ENCODE data around the gene KCNAB1.

Gene KCNAB1

DNA sequence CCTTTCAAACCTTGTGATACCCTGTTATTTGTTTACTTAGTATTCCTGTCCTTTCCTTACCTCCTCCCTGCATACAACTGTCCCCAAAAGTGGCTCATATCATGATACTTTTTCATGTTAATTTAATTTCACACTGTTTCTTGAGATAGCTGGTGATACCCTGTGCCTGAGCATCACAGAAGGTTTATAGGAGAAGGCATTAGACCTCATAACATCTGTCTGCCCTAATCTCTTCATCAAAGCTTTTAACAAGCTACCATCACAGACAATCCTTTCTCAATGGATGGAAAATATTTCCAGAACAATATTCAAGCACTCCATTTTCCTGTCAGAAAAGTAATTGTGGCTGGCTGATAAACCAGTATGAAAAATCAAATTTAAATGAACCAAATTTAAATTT lies 353.0 kb downstream of the KCNAB1 start:
- H3K27me3 ChIP-seq (ENCODE audit: control insufficient read depth, insufficient read depth, low read length) = no peaks in the 10 kb centered on the region
- no peaks in the 10 kb centered on the region for H3K9me3 ChIP-seq (ENCODE audit: control insufficient read depth, low read length)
- no peaks in the 10 kb centered on the region for H3K36me3 ChIP-seq (ENCODE audit: control insufficient read depth, insufficient read depth, low read length)
- H3K9ac ChIP-seq (ENCODE audit: low read length) = no peak overlapping the region
- H3K4me3 ChIP-seq (ENCODE audit: low read length) = no peak overlapping the region
- H3K4me1 ChIP-seq (ENCODE audit: control insufficient read depth, insufficient read depth, low read length) = no peaks in the 10 kb centered on the region

DNA sequence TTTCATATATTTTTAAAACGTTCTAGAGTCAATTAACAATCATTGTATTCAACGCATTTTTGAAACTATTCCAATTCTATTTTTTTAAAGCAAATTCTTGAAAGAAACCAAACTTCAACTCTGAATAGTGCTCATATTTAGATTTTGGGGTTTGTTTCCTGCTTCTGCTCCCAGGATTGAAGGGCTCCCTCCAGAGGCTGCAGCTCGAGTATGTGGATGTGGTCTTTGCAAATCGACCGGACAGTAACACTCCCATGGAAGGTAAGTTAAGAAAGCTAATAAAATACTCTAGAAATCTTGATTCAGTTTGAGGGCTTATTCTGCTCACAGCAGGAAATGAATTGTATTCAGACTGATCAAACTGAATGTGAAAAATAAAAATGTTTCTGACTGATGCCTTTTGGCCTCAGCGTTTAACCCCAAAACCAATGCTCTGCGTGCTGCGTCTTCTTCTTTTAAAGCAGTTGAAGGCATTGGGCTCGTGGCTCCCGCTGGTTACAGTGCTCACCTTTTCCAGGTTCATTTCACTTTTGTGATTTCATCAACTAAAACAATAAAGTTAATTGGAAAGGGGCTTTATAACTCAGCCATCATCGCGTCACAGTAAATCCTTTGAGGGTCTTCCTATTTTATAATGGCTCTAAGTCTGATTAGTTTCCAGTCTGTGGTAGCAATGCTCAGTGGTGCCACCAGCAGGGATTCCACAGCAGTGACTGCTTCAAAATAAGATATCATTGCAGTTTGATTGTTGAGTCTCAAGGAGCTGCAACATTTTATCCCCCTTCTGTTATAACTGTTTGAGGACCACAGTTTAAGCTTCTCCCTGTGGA lies 354.4 kb downstream of the KCNAB1 start:
- Histone ChIP-seq H3K4me3 (ENCODE audit: low read length) (no peak overlapping the region), H3K36me3 (ENCODE audit: control insufficient read depth, insufficient read depth, low read length) (no peaks in the 10 kb centered on the region), H3K4me1 (ENCODE audit: control insufficient read depth, insufficient read depth, low read length) (no peaks in the 10 kb centered on the region), H3K9ac (ENCODE audit: low read length) (no peak overlapping the region), H3K27me3 (ENCODE audit: control insufficient read depth, insufficient read depth, low read length) (no peaks in the 10 kb centered on the region), H3K9me3 (ENCODE audit: control insufficient read depth, low read length) (no peaks in the 10 kb centered on the region)

DNA sequence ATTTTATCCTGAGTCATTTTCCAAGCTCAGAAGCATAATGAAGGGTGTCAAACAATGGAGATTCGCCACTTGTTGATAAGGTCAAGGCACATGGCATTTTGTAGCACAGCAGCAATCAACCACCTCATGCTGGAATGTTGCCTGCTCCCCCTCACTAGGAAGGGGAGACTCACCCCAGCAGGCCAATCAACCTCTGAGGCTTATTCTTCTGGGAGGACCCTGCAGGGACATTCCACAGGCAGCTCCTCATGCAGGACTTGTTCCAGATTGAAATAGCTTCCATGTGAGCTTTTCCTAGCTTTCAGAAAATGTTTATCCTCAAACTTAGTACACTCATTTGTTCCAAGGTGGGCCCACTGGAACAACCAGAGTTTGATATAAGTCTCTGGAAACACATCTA lies 356.9 kb downstream of the KCNAB1 start:
- no peaks in the 10 kb centered on the region for H3K9me3 ChIP-seq (ENCODE audit: control insufficient read depth, low read length)
- no peaks in the 10 kb centered on the region for H3K36me3 ChIP-seq (ENCODE audit: control insufficient read depth, insufficient read depth, low read length)
- no peak overlapping the region for H3K4me3 ChIP-seq (ENCODE audit: low read length)
- no peaks in the 10 kb centered on the region for H3K27me3 ChIP-seq (ENCODE audit: control insufficient read depth, insufficient read depth, low read length)
- no peak overlapping the region for H3K9ac ChIP-seq (ENCODE audit: low read length)
- H3K4me1 ChIP-seq (ENCODE audit: control insufficient read depth, insufficient read depth, low read length) = no peaks in the 10 kb centered on the region

DNA sequence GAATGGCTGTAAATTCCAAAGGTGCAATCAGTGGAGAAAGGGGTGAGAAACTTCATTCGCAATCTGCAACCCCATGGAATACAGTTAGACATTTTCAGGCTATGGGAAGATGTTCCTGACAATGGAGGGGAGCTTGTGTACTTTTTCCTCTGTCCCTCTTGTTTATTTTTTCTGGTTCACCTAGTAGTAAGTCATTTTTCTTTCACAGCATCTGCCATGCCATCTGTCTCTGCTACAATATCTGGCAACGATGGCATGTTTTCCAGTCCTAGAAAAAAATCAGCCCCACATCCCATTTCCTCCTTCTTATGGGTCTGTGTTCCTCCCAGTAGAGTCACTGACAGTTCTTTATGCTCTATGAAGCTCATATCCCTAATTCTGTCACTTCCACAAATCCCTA lies 358.5 kb downstream of the KCNAB1 start:
- Histone ChIP-seq H3K4me1 (ENCODE audit: control insufficient read depth, insufficient read depth, low read length) (no peaks in the 10 kb centered on the region), H3K27me3 (ENCODE audit: control insufficient read depth, insufficient read depth, low read length) (no peaks in the 10 kb centered on the region), H3K36me3 (ENCODE audit: control insufficient read depth, insufficient read depth, low read length) (no peaks in the 10 kb centered on the region), H3K9ac (ENCODE audit: low read length) (no peak overlapping the region), H3K4me3 (ENCODE audit: low read length) (no peak overlapping the region), H3K9me3 (ENCODE audit: control insufficient read depth, low read length) (no peaks in the 10 kb centered on the region)

DNA sequence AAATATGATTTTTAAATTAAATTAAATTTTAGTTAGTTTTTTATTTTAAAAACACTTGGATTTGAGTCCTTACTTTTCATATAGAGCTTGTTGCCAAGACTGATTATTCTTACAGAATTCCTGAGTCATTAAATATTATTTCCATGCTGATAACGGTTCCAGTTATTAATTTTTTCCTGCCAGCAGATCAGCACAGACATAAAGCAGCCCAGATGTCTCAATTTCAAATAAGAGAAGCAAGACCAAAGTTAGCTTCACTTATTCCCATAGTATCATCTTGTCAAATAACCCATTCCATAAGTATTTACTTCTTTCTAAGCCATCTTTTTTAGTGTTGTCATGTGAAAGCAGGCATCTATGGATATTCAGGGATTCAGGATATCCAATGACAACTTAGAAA lies 359.2 kb downstream of the KCNAB1 start:
- H3K4me1 ChIP-seq (ENCODE audit: control insufficient read depth, insufficient read depth, low read length) = no peaks in the 10 kb centered on the region
- no peaks in the 10 kb centered on the region for H3K27me3 ChIP-seq (ENCODE audit: control insufficient read depth, insufficient read depth, low read length)
- no peaks in the 10 kb centered on the region for H3K36me3 ChIP-seq (ENCODE audit: control insufficient read depth, insufficient read depth, low read length)
- no peak overlapping the region for H3K9ac ChIP-seq (ENCODE audit: low read length)
- no peaks in the 10 kb centered on the region for H3K9me3 ChIP-seq (ENCODE audit: control insufficient read depth, low read length)
- H3K4me3 ChIP-seq (ENCODE audit: low read length) = no peak overlapping the region

DNA sequence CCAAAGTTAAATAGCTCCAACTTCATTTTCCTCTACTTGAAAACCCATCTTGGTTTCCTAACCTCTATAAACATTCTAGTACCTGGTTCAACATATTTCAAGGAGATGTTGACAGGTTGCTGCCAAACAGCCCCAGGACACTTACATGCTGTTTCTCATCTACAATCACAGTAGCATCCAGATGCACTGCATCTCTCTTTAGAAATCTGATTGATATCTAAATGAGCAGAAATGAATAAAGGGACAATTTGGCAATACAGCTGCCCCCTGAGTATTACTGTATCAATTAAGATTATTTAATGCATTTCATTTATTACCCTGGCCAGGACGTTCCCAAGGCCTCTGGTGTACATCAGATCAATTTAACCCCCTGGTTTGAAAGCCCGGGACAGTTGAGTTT lies 360.6 kb downstream of the KCNAB1 start:
- Histone ChIP-seq H3K9me3 (ENCODE audit: control insufficient read depth, low read length) (no peaks in the 10 kb centered on the region), H3K4me1 (ENCODE audit: control insufficient read depth, insufficient read depth, low read length) (no peaks in the 10 kb centered on the region), H3K36me3 (ENCODE audit: control insufficient read depth, insufficient read depth, low read length) (no peaks in the 10 kb centered on the region)

DNA sequence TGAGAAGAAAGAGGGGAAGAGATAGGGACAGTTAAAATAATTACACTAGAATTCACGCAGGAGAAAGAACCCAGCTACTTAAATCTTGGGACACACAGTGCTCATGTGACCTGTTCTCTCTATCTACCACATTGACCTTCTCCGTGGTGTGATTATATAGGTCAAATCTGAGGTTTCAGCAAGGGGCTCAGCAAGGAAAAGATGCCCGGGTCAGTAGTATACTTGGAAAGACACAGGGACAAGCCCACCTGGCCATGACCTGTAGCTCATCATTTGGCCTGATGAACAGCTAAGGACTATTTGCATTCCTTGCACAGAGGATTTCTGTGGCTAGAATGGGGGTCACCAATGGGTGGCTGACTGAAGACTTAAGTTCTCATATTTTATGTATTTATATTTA lies 362.6 kb downstream of the KCNAB1 start:
- no peaks in the 10 kb centered on the region for H3K36me3 ChIP-seq (ENCODE audit: control insufficient read depth, insufficient read depth, low read length)
- no peaks in the 10 kb centered on the region for H3K4me1 ChIP-seq (ENCODE audit: control insufficient read depth, insufficient read depth, low read length)
- no peaks in the 10 kb centered on the region for H3K9me3 ChIP-seq (ENCODE audit: control insufficient read depth, low read length)
- H3K9ac ChIP-seq (ENCODE audit: low read length) = no peak overlapping the region
- no peak overlapping the region for H3K4me3 ChIP-seq (ENCODE audit: low read length)
- H3K27me3 ChIP-seq (ENCODE audit: control insufficient read depth, insufficient read depth, low read length) = no peaks in the 10 kb centered on the region

More for the DNA sequence above, 360.6 kb downstream of the KCNAB1 start:
- Histone ChIP-seq H3K9ac (ENCODE audit: low read length) (no peak overlapping the region), H3K27me3 (ENCODE audit: control insufficient read depth, insufficient read depth, low read length) (no peaks in the 10 kb centered on the region), H3K4me3 (ENCODE audit: low read length) (no peak overlapping the region)

DNA sequence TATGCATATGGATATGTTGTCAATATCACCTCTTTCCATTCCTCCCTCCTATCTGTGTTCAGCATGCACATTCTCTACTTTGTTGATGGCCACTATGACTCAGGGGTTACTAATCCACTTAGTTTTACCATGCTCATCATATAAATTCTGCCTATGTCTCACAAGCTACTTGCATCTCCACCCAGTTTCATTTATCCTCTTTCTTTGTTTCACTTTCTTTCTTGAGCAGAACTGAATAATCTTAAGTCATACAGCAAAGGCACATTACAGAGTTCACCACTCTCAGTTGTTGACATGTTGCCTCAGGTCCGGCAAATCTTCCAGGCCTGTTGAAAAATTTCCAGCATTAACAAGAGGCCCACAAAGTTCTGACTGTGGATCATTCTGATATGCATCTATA lies 363.0 kb downstream of the KCNAB1 start:
- Histone ChIP-seq H3K27me3 (ENCODE audit: control insufficient read depth, insufficient read depth, low read length) (no peaks in the 10 kb centered on the region), H3K36me3 (ENCODE audit: control insufficient read depth, insufficient read depth, low read length) (no peaks in the 10 kb centered on the region), H3K9ac (ENCODE audit: low read length) (no peak overlapping the region), H3K4me1 (ENCODE audit: control insufficient read depth, insufficient read depth, low read length) (no peaks in the 10 kb centered on the region), H3K9me3 (ENCODE audit: control insufficient read depth, low read length) (no peaks in the 10 kb centered on the region), H3K4me3 (ENCODE audit: low read length) (no peak overlapping the region)

DNA sequence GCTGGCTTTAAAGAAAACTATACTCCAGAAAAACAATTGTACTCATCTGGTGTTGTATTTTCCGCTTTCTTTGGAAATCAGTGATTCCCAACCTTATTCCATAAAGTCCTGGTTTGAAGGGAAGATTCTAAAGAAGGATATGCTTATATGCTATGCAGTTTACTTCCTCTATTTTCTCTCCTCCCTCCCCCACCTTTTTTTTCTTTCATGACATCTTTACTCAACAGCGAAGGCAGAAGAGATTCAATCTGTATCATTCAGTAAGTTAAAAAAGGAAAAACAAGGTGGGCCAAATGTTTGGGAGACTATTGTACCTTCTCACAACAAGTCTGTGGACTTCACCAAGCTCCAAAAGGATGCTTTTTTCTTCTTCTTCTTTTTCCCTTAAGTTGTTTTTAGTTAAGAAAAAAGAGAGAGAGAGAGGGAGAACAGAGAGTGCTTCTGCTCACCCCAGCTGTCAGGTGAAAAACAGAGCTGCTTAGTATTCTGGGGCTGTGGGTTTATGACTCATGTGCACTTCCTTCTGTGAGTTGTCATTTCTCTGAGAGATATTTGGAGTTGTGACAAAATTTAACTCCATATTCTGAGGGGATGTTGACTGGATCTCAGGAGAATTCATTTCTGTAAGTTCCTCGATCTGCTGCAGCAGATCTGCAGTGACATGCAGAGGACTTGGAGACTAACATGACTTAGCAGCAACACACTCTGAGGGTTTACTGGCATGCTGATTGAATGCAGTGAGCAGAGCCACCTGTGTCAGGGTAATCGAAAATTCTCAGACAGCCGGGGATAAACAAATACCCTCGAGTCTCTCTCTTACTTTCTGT lies 363.8 kb downstream of the KCNAB1 start:
- no peak overlapping the region for H3K4me3 ChIP-seq (ENCODE audit: low read length)
- no peak overlapping the region for H3K9ac ChIP-seq (ENCODE audit: low read length)

DNA sequence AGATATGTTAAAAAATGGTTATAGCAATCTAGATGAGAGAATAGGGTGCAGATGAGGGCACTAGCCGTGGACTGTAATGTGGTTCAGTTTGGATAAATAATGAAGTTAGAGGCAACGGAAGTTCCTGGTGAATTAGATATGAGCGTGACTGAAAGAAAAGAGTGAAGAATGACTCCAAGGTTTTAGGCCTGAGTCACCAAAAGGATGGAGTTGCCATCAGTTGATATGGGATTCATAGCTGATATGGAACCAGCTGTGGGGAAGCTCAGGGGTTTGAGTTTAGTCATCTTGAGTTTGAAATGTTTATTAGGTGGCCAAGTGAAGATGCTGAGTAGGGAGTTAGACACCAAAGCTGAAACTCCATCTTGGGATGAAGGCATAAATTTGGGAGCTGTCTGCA lies 368.4 kb downstream of the KCNAB1 start:
- no peaks in the 10 kb centered on the region for H3K4me1 ChIP-seq (ENCODE audit: control insufficient read depth, insufficient read depth, low read length)
- no peak overlapping the region for H3K9ac ChIP-seq (ENCODE audit: low read length)
- no peaks in the 10 kb centered on the region for H3K9me3 ChIP-seq (ENCODE audit: control insufficient read depth, low read length)
- H3K36me3 ChIP-seq (ENCODE audit: control insufficient read depth, insufficient read depth, low read length) = no peaks in the 10 kb centered on the region
- H3K27me3 ChIP-seq (ENCODE audit: control insufficient read depth, insufficient read depth, low read length) = no peaks in the 10 kb centered on the region
- no peak overlapping the region for H3K4me3 ChIP-seq (ENCODE audit: low read length)

More for the DNA sequence above, 363.8 kb downstream of the KCNAB1 start:
- Histone ChIP-seq H3K9me3 (ENCODE audit: control insufficient read depth, low read length) (no peaks in the 10 kb centered on the region), H3K36me3 (ENCODE audit: control insufficient read depth, insufficient read depth, low read length) (no peaks in the 10 kb centered on the region), H3K27me3 (ENCODE audit: control insufficient read depth, insufficient read depth, low read length) (no peaks in the 10 kb centered on the region), H3K4me1 (ENCODE audit: control insufficient read depth, insufficient read depth, low read length) (no peaks in the 10 kb centered on the region)

DNA sequence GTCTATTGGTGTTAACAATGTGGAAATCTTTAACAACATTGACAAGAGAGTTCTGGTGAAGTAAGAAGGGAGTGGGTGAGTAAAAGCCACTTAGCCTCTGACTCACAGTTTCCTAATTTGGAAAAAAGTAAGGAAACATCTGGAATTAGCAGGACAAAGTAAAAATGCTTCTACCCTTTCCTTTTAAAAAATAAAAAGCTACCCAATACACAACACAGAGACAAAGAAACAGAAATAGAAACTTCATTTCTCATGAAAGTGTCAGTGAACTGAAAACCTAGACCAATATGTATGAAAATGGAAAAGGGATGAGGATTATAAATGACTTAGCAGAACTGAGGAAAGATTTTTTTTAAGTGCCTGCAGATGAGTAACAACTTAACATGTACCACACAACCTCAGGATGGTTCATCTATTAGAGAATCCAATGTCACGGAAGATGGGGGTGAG lies 369.1 kb downstream of the KCNAB1 start:
- H3K27me3 ChIP-seq (ENCODE audit: control insufficient read depth, insufficient read depth, low read length) = no peaks in the 10 kb centered on the region
- H3K36me3 ChIP-seq (ENCODE audit: control insufficient read depth, insufficient read depth, low read length) = no peaks in the 10 kb centered on the region
- H3K4me1 ChIP-seq (ENCODE audit: control insufficient read depth, insufficient read depth, low read length) = no peaks in the 10 kb centered on the region
- H3K9ac ChIP-seq (ENCODE audit: low read length) = no peak overlapping the region
- H3K9me3 ChIP-seq (ENCODE audit: control insufficient read depth, low read length) = no peaks in the 10 kb centered on the region
- H3K4me3 ChIP-seq (ENCODE audit: low read length) = no peak overlapping the region

DNA sequence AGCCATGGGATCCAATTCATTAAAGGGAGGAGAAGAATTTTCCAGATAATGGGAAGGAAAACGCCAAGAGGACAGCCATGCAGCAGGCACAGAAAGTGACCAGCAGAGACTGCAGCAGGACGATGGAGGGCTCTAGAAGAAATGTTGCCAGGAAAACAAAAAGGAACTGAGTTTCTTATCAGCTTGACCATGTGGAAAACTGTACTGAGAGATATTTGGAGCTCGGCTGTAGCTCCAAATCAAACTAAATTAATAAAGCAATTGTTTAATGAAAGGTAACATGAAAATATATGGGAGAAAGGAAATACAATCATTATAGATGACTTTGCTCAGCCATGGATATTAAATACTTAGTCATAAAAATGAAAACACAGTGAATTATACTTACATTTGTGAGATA lies 370.8 kb downstream of the KCNAB1 start:
- no peaks in the 10 kb centered on the region for H3K36me3 ChIP-seq (ENCODE audit: control insufficient read depth, insufficient read depth, low read length)
- H3K4me1 ChIP-seq (ENCODE audit: control insufficient read depth, insufficient read depth, low read length) = no peaks in the 10 kb centered on the region
- H3K27me3 ChIP-seq (ENCODE audit: control insufficient read depth, insufficient read depth, low read length) = no peaks in the 10 kb centered on the region
- H3K9me3 ChIP-seq (ENCODE audit: control insufficient read depth, low read length) = no peaks in the 10 kb centered on the region
- no peak overlapping the region for H3K4me3 ChIP-seq (ENCODE audit: low read length)
- H3K9ac ChIP-seq (ENCODE audit: low read length) = no peak overlapping the region

All from mucosa of stomach (tissue), 1 donor.